TTC549 (cell line): ENCODE measurements around the gene COG5.

Experiments
- FAIRE-seq: peaks from 2 replicates; lab custom pipeline; 2012; peaks lifted over from hg19 to GRCh38; lab: Jason Lieb, UNC

The COG5 gene

DNA sequence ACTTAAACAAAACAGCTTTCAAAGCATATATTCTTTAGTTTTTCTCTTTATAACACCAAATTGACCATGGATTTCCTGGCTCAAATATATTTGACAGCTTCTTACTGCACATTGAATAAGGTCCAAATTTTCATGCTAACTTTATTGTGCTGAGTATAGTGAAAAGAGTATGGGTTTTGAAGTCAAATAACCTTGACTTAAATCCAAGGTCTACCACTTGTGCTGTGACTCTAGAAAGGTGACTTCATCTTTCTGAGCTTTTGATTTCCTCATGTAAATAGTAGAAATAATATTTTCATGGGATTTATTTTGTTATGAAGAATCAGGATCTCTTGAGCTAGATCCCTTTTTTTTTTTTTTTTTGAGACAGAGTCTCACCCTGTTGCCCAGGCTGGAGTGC is 233.2 kb downstream of the COG5 start:
- no peak for FAIRE-seq

DNA sequence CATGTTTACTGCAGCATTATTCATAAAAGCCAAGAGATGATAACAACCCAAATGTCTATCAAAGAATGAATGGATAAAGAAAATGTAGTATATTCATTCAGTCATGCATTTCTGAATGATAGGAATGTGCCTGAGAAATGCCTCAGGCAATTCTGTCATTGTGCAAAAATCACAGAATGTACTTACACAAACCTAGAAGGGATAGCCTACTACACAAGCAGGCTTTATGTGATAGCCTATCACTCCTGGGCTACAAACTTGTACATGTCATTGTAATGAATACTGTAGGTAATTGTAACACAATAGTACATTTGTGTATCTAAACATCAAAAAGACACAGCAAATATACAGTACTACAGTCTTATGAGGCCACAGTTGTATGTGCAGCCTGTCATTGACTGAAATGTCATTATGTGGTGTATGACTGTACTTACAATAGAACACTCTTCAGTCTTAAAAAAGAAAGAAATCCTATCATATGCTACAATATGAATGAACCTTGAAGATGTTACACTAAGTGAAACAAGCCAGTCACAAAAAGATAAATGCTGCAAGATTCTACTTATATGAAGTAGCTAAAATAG is 235.6 kb downstream of the COG5 start:
- no peak for FAIRE-seq

DNA sequence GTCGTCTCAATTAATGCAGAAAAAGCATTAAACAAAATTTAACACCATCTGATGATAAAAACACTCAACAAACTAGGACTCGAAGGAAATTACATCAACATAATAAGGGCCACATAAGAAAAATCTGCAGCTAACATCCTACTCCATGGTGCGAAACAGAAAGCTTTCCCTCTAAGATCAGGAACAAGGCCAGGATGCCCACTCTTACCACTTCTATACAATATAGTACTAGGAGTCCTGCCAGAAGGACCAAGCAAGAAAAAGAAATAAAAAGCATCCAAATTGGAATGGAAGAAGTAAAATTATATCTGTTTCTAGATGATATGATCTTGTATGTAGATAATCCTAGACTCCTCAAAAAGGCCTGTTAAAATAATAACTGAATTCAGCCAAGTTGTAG is 237.7 kb downstream of the COG5 start:
- FAIRE-seq: no peak

DNA sequence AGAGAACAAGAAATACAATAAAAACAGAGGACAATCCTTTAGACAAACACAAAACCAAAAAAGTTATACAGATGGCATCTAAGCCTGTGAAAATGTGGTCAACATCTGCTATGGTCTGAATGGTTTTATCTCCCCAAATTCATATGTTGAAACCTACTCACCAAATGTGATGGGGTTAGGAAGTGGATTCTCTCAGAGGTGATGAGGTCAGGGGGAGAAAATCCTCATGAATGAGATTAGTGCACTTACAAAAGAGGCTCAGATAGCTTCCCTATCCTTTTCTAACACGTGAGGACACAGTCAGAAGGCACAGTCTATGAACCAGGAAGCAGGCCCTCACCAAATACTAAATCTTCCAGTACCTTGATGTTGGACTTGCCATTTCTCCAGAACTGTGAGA is 241.7 kb downstream of the COG5 start:
- FAIRE-seq: no peak

DNA sequence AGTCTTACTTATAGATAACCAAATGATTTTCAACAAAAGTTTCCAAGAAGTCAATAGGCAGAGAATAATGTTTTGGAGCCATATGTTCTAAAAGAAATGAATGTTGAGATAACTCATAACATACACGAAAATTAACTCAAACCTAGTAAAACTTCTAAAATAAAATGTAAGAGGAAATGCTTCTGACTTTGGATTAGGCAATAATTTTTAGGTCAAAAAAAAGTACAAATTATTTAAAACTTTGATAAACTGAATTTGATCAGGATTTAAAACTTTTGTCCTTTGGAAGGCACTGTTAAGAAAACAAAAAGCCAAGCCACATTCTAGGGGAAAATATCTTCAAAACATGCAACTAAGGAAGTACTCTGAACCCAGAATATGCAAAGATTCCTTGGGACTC is 242.1 kb downstream of the COG5 start:
- FAIRE-seq: no peak

DNA sequence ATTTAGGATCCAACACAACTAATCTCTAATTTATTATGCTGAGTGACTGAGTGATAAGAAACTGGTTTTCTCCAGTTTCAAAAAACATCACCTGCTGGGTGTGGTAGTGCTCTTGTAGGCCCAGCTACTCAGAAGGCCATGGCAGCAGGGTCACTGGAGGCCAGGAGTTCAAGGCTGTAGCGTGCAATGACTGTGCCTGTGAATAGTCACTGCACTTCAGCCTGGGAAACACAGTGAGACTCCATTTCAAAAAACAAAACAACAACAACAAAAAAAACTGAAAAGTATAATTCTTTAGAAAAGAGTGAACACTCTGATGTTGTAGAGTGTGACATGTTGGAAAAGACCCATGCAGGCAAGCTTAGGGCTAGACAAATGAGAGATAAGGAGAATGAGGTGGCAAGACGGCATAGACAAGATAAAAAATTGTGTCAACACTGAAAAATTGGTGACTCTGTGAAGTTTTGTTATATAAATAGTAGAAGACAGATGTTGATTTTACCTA is 243.9 kb downstream of the COG5 start:
- FAIRE-seq: no peak

DNA sequence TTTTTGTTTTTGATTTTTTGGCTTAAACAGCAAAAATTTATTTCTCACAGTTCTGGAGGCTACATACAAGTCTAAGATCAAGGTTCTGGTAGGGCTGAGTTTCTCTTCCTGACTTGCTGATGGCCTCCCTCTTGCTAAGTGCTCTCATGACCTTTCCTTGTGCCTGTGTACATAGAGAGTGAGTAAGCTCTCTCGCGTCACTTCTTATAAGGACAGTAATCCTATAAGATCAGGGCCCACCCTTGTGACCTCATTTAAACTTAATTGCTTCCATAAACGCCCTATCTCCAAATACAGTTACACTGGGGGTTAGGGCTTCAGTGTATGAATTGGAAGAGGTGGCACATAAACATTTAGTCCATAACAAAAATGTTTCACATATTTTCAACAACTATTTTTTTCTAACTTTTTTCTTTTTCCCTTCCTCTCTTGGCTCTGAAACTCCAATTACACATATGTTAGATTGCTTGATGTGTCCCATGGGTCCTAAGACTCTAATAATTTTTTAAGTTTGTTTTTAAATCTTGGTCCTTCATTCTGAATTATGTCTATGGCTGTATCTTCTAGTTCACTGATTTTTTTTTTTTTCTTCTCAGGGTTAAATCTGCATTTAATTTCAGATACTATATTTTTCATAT is 245.1 kb downstream of the COG5 start:
- no peak for FAIRE-seq

DNA sequence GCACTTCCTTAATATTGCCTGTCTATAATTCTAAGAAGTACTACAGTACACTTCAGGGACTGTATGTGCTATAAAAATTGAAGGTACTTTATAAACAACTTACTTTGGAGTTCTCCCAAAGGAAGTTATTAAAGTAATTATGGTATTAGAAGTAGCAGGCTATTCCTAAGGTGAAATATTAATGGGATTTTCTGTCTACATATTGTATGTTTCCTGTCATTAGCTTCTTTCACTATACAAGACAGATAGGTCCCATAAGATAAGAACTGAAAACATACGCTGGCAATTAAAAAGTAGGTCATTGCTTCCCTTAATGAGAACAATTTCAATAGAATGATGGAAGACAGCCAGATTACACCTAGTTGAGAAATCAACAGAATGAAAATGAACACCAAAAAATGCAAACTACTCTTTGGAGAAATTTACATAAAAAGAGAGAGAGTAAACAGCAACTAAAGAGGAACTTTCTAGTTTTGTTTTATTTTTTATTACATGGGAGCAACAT is 248.0 kb downstream of the COG5 start:
- no peak for FAIRE-seq

DNA sequence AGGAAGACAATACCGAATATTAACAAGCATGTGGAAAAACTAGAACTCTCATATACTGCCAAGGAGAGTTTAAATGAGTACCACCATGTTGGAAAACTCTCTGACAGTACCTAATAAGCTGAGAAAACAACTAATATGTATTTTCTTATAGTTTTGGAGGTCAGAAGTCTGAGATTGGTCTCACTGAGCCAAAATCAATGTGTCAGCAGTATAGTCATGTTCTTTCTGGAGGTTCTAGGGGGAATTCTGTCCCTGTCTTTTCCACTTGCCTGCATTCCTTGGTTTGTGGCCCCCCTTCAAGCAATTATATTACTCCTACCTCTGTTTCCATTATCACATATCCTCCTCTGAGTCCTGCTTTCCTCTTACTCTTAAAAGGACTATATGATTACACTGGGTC is 250.4 kb downstream of the COG5 start:
- FAIRE-seq: no peak

DNA sequence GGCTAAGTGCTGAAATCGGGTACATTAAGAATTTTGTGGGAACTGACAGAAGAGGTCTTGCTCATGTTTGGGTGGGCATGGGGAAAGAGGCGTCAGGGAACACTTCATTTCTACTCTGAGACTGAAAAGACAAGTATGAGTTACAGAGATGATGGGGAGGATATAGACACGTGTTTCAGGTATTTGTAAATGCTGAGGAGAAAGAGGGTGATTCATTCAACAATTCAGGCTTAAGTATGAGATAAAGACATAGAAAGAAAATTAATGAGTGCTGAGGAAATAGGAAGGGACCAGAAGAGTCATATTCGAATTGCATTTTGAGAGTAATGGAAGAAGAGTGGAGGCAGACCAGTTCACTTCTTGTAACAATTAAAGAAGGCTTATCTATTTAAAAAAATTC is 251.3 kb downstream of the COG5 start:
- no peak for FAIRE-seq

DNA sequence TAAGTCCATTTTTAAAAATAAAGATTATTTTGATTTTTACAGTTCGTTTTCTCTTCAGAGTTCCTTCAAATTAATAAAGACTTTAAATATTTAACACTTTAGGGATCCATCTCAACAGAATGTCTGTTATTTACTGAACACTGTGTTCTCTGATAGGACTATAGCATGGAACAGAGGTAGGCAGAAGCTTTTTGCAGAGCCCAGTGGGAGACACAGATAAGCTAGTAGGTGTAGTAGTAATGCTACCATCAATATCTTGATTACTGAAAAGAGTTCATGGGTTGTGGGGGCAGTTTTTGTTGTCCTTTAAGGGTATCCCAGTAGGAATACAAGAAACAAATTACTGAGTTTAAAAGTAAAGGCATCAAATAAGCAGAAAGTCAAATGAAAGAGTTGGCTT is 254.4 kb downstream of the COG5 start:
- no peak for FAIRE-seq

DNA sequence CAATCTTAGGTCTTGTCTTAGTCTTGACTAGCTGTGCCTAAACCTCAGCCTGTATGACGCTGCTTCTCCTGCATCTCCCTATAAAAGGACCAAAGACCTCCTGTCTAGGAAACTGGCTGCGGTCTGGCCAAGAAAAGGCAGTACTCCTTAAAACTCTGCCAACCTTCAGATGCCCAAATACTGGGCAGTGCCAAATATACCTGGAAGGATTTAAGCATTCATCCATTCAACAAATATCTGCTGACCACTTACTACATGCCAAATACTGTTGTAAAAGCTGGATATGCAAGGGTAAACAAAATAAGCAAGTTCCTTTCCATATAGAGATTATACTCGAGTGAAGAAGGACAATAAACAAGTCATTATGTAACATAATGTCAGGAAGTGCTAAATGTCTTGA is 259.1 kb downstream of the COG5 start:
- no peak for FAIRE-seq

DNA sequence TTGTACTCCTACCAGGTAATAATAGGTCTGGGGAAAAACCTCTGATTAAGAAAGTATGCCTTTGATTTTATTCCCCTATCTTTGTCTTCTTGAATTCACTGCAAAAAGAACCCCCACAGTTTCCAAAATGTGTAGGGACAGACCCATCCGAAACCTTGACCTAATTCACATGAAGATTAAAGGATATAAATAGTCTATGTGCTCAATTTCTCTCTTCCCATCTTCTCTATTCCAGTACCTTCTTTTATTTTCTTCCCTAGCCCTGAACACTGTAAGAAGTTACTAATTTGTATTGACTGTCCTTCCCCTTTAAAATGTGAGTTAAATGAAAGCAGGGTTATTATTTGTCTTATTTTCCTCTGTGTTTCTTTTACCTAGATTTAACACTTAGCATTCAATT is 259.7 kb downstream of the COG5 start:
- no peak for FAIRE-seq

DNA sequence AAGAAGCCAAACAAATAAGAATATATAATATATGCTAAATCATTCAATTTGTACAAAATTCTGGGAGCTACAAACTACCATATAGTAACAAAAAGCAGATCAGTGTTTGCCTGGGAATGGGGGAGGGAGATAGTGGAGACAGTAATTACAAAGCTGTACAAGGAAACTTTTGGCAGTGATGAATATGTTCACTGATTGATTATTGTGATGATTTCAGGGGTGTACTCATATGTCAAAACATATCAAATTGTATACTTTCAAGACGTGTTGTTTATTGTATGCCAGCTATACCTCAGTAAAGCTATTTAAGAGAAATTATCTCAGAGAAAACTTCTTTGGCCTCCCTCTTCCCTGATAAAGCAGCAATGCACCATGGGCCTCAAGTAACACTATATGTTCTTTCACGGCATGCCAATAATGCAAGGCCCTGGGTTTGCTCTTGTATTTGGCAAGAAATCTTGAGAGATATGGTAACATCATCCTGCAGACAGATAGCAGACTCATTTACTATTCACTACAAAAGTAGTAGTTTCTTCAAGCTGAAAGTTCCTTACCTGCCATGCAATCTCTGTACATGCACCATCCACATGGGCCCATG is 261.4 kb downstream of the COG5 start:
- no peak for FAIRE-seq

DNA sequence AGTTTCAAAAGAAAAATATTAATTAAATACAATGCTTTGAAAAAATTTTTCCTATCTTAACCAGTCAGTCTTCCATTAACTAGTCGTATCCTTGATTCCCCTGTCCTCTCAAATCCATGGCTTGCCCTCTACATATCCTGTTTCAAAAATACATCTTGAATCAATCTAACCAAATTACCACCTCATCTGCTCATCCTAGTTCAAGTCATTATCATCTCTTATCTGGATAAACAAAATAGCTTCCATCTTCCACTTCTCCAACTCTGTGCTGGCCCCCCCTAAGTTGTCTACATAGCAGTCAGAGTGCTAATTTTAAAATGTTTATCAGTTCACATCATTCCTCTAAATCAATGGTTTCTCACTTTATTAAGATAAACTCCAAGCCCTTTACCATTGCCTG is 269.5 kb downstream of the COG5 start:
- no peak for FAIRE-seq

DNA sequence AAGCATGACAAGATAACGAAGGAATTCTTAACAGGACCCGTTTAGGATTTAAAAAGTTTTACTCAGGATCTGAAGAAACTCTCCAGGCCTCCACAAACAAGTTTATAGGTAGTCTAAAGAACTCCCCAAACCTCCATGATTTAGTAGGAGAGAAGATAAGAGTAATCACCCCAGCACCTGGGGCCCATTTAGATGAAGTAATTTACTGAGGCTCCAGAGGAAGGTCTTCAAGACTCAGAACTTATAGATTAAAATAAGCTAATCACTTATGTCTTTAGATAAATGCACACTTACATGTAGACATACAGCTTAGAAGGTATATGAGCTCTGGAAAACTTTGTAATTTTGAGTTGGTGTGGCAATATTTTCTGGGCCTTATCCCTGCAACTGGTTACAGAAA is 271.1 kb downstream of the COG5 start:
- FAIRE-seq: no peak

DNA sequence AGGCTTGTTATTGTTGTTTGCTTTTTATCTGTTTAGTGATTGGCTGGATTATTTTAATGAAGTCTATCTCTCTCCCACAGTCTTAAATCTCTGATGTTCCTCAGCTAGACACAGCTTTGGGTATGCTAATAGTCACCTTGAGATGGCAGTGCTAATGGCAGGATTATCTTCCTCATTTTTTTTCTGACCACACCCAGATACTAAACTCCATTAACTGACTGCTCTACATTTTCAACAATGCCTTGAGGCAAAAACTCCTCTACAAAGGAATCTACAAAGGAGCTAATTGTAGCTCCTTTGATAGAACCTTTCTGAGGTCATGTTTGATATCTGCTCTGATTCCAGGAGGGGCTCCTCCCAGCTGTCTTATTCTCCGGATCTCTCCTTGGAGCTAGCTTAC is 272.3 kb downstream of the COG5 start:
- no peak for FAIRE-seq

DNA sequence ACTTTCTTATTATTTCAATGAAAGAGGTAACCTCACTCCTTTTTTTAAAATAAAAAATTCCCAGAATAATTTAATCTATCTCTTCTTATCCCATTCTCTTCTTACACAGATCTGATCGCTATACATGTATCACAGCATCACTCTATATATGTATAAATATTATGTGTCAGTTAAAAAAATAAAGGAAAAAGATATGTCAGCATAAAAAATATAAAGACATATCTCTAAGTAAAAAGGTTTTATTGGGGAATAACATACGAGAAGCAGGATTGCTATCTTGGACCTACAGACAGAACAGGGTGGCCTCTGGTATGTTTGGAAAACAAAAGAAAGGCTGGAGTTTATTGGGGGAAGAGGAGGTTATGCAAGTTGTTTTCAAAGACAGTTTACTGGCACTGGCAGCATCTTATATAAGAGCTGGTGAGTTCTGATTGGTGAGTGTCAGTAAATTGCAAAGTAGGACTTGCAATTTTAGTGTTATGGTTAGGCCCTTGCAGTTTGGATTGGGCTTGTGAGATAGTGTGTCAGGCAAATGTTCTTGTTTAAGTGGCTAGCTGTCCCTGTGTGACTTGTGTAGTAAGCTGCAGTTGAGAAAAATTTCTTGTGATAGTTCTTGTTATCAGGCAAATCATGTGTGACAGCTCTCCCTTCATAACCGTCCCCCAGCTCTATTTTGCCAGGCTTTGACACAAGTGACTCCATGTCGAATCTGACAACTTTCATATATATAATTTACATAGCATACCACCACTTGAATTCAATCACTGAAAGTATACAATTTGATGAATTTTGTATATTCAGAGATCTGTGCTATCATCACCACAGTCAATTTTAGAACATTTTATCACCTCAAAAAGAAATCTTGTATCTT is 276.7 kb downstream of the COG5 start:
- FAIRE-seq: no peak

DNA sequence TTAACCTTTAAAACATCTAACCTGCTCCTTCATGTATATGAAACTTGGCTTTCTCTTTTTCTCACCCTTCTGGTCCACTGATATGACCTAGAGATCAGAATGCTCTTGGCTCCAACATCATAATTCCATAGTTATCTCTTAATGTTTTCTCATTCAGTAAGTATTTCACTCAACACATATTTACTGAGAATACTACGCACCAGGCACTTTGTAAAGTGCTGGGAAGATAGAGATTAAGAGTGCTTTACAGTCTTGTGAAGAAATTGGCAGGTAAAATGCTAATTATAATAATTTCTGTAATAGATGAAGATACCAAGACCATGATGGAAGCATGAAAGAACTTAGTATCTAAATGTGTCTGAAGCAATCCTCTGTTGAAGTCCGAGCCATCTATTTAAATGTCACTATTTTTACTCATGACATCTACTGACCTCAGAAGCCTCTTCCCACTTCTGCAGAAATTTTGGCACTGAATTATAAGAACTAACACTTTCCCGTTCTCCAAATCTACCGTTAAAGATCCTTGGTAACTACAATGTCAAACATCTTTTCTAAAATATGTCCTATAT is 278.7 kb downstream of the COG5 start:
- FAIRE-seq: no peak

DNA sequence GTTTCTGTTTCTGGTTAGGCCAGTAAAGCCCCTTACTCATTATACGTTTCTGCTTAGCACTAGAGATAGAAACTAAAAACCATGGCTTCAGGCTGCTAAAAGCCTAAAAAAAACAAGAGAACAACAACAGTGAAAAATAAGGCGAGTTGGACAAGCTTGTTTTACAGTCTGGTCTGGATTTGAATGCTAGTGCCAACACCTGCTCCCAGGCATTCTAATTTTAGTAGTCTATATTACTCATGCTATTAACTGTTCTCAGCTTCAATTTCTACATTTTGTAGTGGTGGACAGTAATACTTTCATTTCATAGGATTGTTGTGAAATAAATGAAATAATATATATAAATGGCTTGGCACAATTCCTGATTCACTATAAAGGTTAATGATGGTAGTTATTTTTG is 286.4 kb downstream of the COG5 start:
- FAIRE-seq: no peak

DNA sequence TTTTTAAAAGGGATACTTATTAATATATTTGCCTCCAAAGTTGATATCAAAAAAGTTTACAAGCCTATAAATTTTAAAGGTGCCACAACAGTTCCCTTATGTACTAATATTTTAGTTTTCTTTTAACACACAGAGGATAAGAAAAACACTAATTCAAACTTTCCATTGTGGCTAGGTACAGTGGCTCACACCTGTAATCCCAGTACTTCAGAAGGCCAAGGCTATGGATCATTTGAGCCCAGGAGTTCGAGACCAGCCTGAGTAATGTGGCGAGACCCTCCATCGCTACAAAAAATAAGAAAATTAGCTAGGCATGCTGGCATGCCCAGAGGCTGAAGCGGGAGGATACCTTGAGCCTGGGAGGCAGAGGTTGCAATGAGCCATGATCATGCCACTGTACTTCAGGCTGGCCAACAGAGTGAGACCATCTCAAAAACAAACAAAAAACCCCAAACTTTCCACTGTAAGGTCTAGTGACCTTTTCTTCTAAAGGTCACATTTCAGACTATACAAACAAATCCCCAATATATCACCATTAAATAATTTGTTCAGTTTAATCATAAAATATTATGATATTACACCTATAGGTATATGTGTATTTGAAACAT is 287.4 kb downstream of the COG5 start:
- no peak for FAIRE-seq

DNA sequence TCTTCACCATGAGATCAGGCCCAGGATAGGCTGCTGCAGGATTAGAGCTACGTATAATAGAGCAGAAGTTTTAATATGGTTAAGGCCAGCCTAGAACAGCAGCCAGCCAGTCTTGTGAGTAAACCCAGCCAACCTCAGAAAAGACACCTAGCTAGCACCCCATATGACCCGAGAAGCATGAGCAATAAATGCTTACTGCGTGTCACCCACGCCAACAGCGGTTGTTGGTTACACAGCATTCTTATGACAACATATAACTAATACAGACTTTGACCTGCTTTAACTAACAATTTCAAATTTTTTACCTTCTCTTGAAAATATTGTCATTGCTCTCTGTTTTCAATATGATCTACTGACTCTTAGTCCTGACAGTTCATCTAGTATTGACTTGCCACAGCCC is 289.2 kb downstream of the COG5 start:
- FAIRE-seq: no peak
